GM19463 (cell line): ENCODE data around the gene CLEC12A.

ENCODE experiments used
- ATAC-seq: cut with Tn5 transposase; IDR thresholded peaks from one replicate; pipeline ENCODE4 v1.9.1; 2021; ENCODE audit warnings: mild to moderate bottlenecking, moderate library complexity; ENCODE audit not compliant: unreplicated experiment

Gene CLEC12A

DNA sequence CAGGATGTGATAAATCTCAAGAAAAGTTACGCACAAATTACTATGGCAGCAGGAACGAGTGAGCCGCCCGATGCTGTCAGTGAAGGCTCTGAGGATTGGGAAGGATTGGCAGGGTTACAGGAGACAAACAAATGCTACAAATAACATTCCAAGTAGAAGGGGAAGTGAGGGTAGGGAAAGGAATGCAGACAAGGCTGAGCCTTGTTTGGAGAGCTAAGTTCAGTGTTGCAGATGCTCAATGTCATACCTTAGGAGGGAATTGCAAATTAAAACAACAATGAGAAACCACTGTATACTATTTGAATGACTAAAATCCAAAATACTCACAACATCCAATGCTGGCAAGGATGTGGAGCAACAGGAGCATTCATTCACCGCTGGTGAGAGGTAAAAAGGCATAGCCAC is 60.6 kb downstream of the CLEC12A start:
- ATAC-seq = no peak

DNA sequence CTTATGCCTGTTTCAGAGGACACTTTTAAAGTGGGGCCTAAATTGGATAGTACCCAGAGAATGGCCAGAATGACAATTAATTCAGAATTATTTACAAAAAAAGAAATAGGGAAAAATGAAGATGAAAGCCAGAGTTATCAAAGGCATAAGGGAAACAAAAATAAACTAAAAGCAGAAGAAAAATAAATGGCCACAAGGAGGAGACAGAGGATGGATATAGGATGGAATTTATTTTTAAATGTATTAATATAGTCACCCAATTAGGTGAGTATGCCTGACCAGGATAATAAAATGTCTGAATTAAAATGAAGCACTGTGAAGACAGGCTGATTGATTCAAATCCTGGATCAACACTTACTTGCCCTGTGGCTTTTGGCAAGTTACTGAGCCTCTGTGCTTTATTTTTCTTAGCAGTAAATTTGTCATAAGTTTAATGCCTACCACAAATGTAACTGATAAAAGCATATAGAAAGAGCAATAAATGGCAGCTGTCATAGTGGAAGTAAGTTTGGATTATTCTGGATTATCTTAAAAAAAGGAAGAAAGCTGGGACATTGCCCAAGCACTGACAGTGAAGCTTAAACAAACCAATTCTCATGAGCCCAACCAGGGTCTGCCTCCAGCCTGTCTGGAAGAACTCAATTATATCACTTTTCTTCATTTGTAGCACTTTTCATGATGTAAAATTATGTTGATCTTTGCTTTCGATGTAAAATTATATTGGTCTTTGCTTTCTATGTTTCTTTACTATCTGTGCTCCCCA is 62.8 kb downstream of the CLEC12A start:
- ATAC-seq = no peak
